Measurements from ENCODE around the gene MTA1. TPM values are rescaled to one million over a fixed set of nuclear protein-coding genes. Genes with fewer than 3 reads are reported as not detected.

Gene MTA1
- total RNA-seq, 3 donors from 2014 or later (not counting 1 experiment from before 2014, with no cell fraction given): 104 to 125 (median 112) TPM

DNA sequence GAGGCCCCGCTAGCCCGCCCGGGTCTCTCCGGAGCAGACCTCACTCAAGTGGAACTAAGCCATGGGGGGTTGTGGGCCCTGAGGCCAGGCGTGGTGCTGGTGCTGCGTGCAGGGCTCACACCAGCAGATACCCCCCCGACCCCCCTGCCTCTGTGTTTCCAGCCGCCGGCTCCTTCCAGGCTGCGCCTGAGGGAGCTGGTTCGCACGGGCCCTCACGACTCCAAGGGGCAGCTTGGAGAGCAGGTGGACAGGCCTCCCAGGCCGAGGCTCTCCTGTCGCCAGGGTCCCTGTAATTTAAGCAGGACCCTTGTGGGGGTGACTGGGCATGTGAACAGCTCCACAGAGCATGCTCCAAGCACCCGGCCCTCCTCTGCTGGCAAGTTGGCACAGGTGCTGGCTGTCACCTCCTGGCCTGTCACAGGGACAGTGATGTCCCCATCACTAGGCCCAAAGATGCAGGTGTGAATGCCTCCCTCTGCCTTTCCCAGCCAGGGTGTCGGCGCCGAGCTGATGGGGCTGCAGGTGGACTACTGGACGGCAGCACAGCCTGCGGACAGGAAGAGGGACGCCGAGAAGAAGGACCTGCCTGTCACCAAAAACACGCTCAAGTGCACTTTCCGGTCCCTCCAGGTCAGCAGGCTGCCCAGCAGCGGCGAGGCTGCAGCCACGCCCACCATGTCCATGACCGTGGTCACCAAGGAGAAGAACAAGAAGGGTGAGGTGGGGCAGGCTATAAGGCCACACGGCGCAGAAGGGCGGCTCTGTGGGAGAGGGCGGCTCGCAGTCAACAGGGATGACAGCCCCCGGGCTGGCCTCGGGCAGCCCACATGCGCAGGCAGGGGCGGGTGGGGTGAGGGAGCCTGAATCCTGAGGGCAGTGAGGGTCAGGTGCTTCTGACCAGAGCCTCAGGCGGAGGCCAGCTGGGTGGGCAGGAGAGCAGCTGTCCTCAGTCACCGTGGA, 27.2 kb upstream of the MTA1 start:
- intact Hi-C loops (cut with micrococcal nuclease): no loop called here
- no peak for DNase-seq
- 95% methylated on average over 40 of the region's 40 CpGs for WGBS (ENCODE audit: insufficient coverage)
- no peak for ATAC-seq
- Mint-ChIP-seq H3K27ac (no peak overlapping the region), H3K27me3 (ENCODE audit: low read depth in 2 of 2) (no peaks in the 10 kb centered on the region), H3K4me1 (peaks cover 8 to 38% of the 10 kb centered on the region in 2 donors), H3K36me3 (no peaks in the 10 kb centered on the region), H3K4me3 (no peak overlapping the region), H3K9me3 (no peaks in the 10 kb centered on the region)
- TF ChIP-seq, protein P1, sequence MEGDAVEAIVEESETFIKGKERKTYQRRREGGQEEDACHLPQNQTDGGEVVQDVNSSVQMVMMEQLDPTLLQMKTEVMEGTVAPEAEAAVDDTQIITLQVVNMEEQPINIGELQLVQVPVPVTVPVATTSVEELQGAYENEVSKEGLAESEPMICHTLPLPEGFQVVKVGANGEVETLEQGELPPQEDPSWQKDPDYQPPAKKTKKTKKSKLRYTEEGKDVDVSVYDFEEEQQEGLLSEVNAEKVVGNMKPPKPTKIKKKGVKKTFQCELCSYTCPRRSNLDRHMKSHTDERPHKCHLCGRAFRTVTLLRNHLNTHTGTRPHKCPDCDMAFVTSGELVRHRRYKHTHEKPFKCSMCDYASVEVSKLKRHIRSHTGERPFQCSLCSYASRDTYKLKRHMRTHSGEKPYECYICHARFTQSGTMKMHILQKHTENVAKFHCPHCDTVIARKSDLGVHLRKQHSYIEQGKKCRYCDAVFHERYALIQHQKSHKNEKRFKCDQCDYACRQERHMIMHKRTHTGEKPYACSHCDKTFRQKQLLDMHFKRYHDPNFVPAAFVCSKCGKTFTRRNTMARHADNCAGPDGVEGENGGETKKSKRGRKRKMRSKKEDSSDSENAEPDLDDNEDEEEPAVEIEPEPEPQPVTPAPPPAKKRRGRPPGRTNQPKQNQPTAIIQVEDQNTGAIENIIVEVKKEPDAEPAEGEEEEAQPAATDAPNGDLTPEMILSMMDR (IDR thresholded peaks at IDR 0.05): no peak
- Histone ChIP-seq H3K27ac (ENCODE audit: low read length) (no peak overlapping the region), H3K4me1 (ENCODE audit: control insufficient read depth, insufficient read depth, low read length) (peaks cover 80% of the 10 kb centered on the region), H3K36me3 (ENCODE audit: control insufficient read depth, insufficient read depth, low read length) (no peaks in the 10 kb centered on the region), H3K4me3 (ENCODE audit: low read length) (no peak overlapping the region), H3K9me3 (ENCODE audit: control insufficient read depth, insufficient read depth, low read length) (no peaks in the 10 kb centered on the region), H3K27me3 (ENCODE audit: control insufficient read depth, insufficient read depth, low read length) (no peaks in the 10 kb centered on the region)

DNA sequence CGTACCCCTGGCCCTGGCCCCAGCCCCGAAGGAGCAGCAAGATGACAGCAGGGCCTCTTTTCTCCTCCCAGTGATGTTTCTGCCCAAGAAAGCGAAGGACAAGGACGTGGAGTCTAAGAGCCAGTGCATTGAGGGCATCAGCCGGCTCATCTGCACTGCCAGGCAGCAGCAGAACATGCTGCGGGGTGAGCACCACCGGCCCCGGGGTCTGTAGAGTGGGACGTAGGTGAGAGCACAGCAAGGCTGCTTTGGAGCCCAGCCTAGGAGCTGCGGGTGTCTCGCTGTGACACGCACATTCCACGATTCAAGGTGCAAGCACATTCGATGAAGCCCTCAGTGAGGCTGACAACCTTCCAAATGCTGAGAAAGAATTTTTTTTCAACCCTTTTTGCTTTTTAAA, 26.5 kb upstream of the MTA1 start:
- H3K4me3 ChIP-seq (ENCODE audit: low read length): no peak overlapping the region
- H3K27me3 ChIP-seq (ENCODE audit: control insufficient read depth, insufficient read depth, low read length): no peaks in the 10 kb centered on the region
- Mint-ChIP-seq H3K4me1 (peaks cover 11 to 44% of the 10 kb centered on the region in 2 donors), H3K9me3 (no peaks in the 10 kb centered on the region), H3K4me3 (no peak overlapping the region), H3K36me3 (no peaks in the 10 kb centered on the region), H3K27me3 (ENCODE audit: low read depth in 2 of 2) (no peaks in the 10 kb centered on the region), H3K27ac (no peak overlapping the region)
- H3K36me3 ChIP-seq (ENCODE audit: control insufficient read depth, insufficient read depth, low read length): no peaks in the 10 kb centered on the region
- no peak overlapping the region for H3K27ac ChIP-seq (ENCODE audit: low read length)
- WGBS (ENCODE audit: insufficient coverage): 96% methylated on average over 14 of the region's 14 CpGs
- ATAC-seq (no peak), DNase-seq (no peak)
- H3K9me3 ChIP-seq (ENCODE audit: control insufficient read depth, insufficient read depth, low read length): no peaks in the 10 kb centered on the region
- peaks cover 80% of the 10 kb centered on the region for H3K4me1 ChIP-seq (ENCODE audit: control insufficient read depth, insufficient read depth, low read length)
- intact Hi-C loops (cut with micrococcal nuclease): no loop called here
- TF ChIP-seq, protein P1 (IDR thresholded peaks at IDR 0.05): no peak

DNA sequence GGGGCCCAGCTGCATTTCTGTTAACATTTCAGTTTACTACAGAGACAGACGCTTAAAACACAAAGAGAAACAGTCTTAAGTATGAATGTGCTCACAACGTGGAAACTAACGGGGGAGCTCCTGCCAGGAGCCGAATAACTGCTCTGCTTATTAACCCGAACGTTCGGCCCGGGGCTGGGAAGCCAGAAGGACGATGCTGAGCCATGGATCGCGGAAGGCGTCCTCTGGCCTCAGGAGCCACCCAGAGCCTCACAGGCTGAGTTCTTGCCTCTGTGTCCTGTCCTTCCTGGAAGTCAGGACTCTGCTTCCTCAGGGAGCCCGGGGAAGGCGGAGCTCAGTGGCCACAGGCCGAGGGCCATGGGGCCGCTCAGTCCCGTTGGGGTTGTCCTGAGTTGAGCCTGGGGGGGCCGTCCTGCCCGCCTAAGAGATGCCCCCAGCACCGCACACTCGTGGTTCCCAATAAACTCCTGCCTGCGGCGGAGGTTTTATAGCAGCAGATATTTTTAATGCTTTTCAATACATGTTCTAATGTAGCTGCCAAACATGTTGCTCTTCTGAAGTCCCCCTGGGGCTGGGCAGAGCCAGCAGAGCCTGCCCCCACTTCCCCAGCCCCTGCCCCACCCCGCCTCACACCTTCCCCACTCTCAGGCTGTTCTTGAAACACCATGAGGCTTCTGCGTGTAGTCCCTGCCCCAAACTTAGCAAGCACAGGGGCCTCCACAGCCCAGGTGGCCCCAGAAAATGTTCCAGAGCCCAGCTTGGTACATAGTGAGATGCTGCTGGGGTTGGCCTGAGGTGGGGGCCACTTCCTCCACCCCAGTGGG, 24.7 kb upstream of the MTA1 start:
- Mint-ChIP-seq H3K27ac (peak overlapping the region; percentile 68 to 78), H3K4me1 (peaks cover 18 to 52% of the 10 kb centered on the region in 2 donors), H3K36me3 (no peaks in the 10 kb centered on the region), H3K27me3 (ENCODE audit: low read depth in 2 of 2) (no peaks in the 10 kb centered on the region), H3K9me3 (no peaks in the 10 kb centered on the region), H3K4me3 (peak overlapping the region; percentile 55)
- Histone ChIP-seq H3K36me3 (ENCODE audit: control insufficient read depth, insufficient read depth, low read length) (no peaks in the 10 kb centered on the region), H3K4me1 (ENCODE audit: control insufficient read depth, insufficient read depth, low read length) (peaks cover 76% of the 10 kb centered on the region), H3K27me3 (ENCODE audit: control insufficient read depth, insufficient read depth, low read length) (no peaks in the 10 kb centered on the region), H3K27ac (ENCODE audit: low read length) (peak overlapping the region; percentile 66), H3K4me3 (ENCODE audit: low read length) (no peak overlapping the region), H3K9me3 (ENCODE audit: control insufficient read depth, insufficient read depth, low read length) (no peaks in the 10 kb centered on the region)
- TF ChIP-seq, protein P1 (IDR thresholded peaks at IDR 0.05): no peak
- intact Hi-C loops (cut with micrococcal nuclease): loop anchor here (5.0 kb wide), 1 partner anchor 97 kb away; the partner anchor contains the start of gene TEDC1
- ATAC-seq: no peak
- 81% methylated on average over 25 of the region's 25 CpGs for WGBS (ENCODE audit: insufficient coverage)
- DNase-seq: no peak

Measured in natural killer cell (primary cell).